ENCODE data around the gene ZNF544.
A peak's percentile ranks its signal among the peaks of the same experiment; 100 is the strongest.

Gene ZNF544

GRCh38 chr19:58279042-58279924 lies 50.6 kb downstream of the ZNF544 start:
- H2AFZ ChIP-seq (ENCODE audit: low read length), result peak overlapping the region; percentile 95
- no peaks in the 10 kb centered on the region for H3K27me3 ChIP-seq (replicated peaks; ENCODE audit: insufficient read depth, low read length)
- peak overlapping the region; percentile 48; the same call in 1 of the 2 replicates for H3K9ac ChIP-seq (ENCODE audit: low read length)
- H3K9me2 ChIP-seq (replicated peaks; ENCODE audit: insufficient read depth, low read length), result no peaks in the 10 kb centered on the region
- H3K27ac ChIP-seq (ENCODE audit: low read length), result no peak overlapping the region
- H3K9me3 ChIP-seq (replicated peaks; ENCODE audit: insufficient read depth, low read length), result no peaks in the 10 kb centered on the region
- H4K20me1 ChIP-seq (ENCODE audit: insufficient read depth, low read length), result no peaks in the 10 kb centered on the region
- peak overlapping the region; percentile 86 for H3K4me3 ChIP-seq (ENCODE audit: low read length)
- H3K79me2 ChIP-seq (ENCODE audit: low read length), result no peaks in the 10 kb centered on the region
- 0 out of 2 replicates have a peak, but pooled peaks cover 4% of the 10 kb centered on the region for H3F3A ChIP-seq (ENCODE audit: insufficient read depth, low read length)
- TF ChIP-seq EZH2phosphoT487 (IDR thresholded peaks at IDR 0.05; ENCODE audit: low read length) (no peak), CTCF (IDR thresholded peaks at IDR 0.05; ENCODE audit: low read length) (no peak), EZH2 (optimal IDR thresholded peaks at IDR 0.05; ENCODE audit: low read depth, low read length) (no peak)
- H3K36me3 ChIP-seq (replicated peaks; ENCODE audit: insufficient read depth, low read length), result no peaks in the 10 kb centered on the region
- DNase-seq, result no peak
- no peaks in the 10 kb centered on the region for H3K4me1 ChIP-seq (ENCODE audit: low read length)
- H3K4me2 ChIP-seq (ENCODE audit: low read depth, low read length), result peak overlapping the region; percentile 66

DNA sequence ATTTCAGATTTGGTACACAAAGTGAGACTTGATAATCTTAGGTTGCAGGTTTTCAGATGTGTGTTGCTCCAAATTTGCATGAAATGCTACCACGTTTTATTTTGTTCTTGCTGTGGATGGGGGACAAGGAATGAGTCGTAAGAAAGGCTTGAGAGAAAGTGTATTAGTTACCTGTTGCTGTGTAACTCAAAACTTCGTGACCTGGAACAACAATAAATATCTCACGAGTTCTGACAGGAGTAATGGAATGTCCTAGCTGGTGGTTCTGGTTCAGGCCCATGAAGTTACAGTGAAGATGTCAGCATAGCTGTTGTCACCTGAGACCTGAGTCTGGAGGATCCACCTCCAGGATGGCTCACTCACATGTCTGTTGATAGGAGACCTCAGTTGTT lies 51.2 kb downstream of the ZNF544 start:
- no peaks in the 10 kb centered on the region for H3K36me3 ChIP-seq (replicated peaks; ENCODE audit: insufficient read depth, low read length)
- H2AFZ ChIP-seq (ENCODE audit: low read length), result no peak overlapping the region

GRCh38 chr19:58284199-58284598 lies 55.5 kb downstream of the ZNF544 start:
- DNase-seq, result no peak
- Histone ChIP-seq H3K9ac (ENCODE audit: low read length) (no peak overlapping the region), H3K9me3 (replicated peaks; ENCODE audit: insufficient read depth, low read length) (no peaks in the 10 kb centered on the region), H3K4me2 (ENCODE audit: low read depth, low read length) (no peak overlapping the region), H3K27me3 (replicated peaks; ENCODE audit: insufficient read depth, low read length) (no peaks in the 10 kb centered on the region), H3K9me2 (replicated peaks; ENCODE audit: insufficient read depth, low read length) (no peaks in the 10 kb centered on the region), H3K4me3 (ENCODE audit: low read length) (no peak overlapping the region), H4K20me1 (ENCODE audit: insufficient read depth, low read length) (no peaks in the 10 kb centered on the region), H3F3A (ENCODE audit: insufficient read depth, low read length) (no peaks in the 10 kb centered on the region), H3K4me1 (ENCODE audit: low read length) (no peaks in the 10 kb centered on the region), H2AFZ (ENCODE audit: low read length) (no peak overlapping the region), H3K36me3 (replicated peaks; ENCODE audit: insufficient read depth, low read length) (no peaks in the 10 kb centered on the region), H3K79me2 (ENCODE audit: low read length) (no peaks in the 10 kb centered on the region), H3K27ac (ENCODE audit: low read length) (no peak overlapping the region)
- TF ChIP-seq EZH2phosphoT487 (IDR thresholded peaks at IDR 0.05; ENCODE audit: low read length) (no peak), EZH2 (optimal IDR thresholded peaks at IDR 0.05; ENCODE audit: low read depth, low read length) (no peak), CTCF (IDR thresholded peaks at IDR 0.05; ENCODE audit: low read length) (no peak)

More for the DNA sequence above, 51.2 kb downstream of the ZNF544 start:
- Histone ChIP-seq H3K27ac (ENCODE audit: low read length) (no peak overlapping the region), H3K9me3 (replicated peaks; ENCODE audit: insufficient read depth, low read length) (no peaks in the 10 kb centered on the region), H3K79me2 (ENCODE audit: low read length) (no peaks in the 10 kb centered on the region), H3K27me3 (replicated peaks; ENCODE audit: insufficient read depth, low read length) (no peaks in the 10 kb centered on the region), H3K4me1 (ENCODE audit: low read length) (no peaks in the 10 kb centered on the region), H3K9ac (ENCODE audit: low read length) (no peak overlapping the region), H3K4me3 (ENCODE audit: low read length) (no peak overlapping the region), H3K4me2 (ENCODE audit: low read depth, low read length) (no peak overlapping the region), H4K20me1 (ENCODE audit: insufficient read depth, low read length) (no peaks in the 10 kb centered on the region), H3F3A (ENCODE audit: insufficient read depth, low read length) (0 out of 2 replicates have a peak, but pooled peaks cover 4% of the 10 kb centered on the region), H3K9me2 (replicated peaks; ENCODE audit: insufficient read depth, low read length) (no peaks in the 10 kb centered on the region)
- no peak for DNase-seq
- TF ChIP-seq EZH2 (optimal IDR thresholded peaks at IDR 0.05; ENCODE audit: low read depth, low read length) (no peak), CTCF (IDR thresholded peaks at IDR 0.05; ENCODE audit: low read length) (no peak), EZH2phosphoT487 (IDR thresholded peaks at IDR 0.05; ENCODE audit: low read length) (no peak)
